ENCODE results near the gene CNNM3.

DNA sequence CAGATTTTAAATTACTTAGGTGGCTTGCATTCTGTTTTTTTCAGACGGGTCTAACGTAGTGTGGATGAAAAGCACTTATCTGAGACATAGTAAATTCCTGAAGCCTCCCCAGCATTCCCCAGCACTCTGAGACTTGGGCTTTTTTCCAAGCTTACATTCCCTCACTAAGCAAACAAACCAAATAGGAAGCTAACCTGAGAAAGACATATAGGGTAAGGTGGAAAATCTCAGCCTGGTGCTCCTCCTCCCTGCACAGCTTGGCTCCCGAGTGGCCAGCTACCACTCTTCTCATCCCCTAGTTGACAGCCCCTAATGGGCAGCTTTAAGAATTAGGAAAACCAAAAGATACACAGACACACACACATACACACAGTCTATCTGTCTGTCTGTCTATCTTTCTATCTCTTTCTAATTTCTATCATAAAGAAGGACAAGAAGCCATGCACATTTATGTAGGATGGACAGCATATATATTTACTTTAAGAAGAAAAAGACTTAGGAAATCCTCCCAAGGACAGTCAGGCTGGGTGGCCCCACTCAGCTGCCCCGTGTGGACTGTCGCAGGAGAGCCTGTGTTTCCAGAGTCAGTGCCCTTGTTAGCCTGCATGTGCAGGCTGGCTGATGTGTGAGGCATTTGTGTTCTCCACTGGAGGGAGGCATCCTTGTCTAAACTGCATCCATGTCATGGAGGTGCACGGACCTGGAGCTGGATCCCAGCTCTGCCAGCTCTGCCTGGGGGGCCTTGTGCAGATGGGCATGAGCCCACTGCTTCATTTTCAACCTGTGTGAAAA lies 8.2 kb downstream of the CNNM3 start:
- TF ChIP-seq, protein P1, sequence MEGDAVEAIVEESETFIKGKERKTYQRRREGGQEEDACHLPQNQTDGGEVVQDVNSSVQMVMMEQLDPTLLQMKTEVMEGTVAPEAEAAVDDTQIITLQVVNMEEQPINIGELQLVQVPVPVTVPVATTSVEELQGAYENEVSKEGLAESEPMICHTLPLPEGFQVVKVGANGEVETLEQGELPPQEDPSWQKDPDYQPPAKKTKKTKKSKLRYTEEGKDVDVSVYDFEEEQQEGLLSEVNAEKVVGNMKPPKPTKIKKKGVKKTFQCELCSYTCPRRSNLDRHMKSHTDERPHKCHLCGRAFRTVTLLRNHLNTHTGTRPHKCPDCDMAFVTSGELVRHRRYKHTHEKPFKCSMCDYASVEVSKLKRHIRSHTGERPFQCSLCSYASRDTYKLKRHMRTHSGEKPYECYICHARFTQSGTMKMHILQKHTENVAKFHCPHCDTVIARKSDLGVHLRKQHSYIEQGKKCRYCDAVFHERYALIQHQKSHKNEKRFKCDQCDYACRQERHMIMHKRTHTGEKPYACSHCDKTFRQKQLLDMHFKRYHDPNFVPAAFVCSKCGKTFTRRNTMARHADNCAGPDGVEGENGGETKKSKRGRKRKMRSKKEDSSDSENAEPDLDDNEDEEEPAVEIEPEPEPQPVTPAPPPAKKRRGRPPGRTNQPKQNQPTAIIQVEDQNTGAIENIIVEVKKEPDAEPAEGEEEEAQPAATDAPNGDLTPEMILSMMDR (conservative IDR thresholded peaks at IDR 0.05; ENCODE audit: low read length): no peak
- TF ChIP-seq EZH2phosphoT487 (IDR thresholded peaks at IDR 0.05; ENCODE audit: borderline replicate concordance, low read depth, low read length): no peak
